Omental fat pad (tissue), 4 donors: ENCODE data around the gene SAMSN1. TPM values are rescaled to one million over a fixed set of nuclear protein-coding genes. Genes with fewer than 3 reads are reported as not detected.

Source experiments
- ATAC-seq: fragments of 150-250 bp; one replicate; pipeline ENCODE4 v1.9.1; 2016; ENCODE audit warnings: mild to moderate bottlenecking, moderate library complexity; ENCODE audit not compliant: low FRiP score
- DNase-seq: peaks from one replicate; pipeline ENCODE4 v3.0.0-alpha.2; 2019; ENCODE audit warnings: low spot score
- total RNA-seq, 4 donors: library from RNA; depleted of rRNA; stranded (reverse); fragments of >200 nt; gene quantifications; one replicate each; pipeline ENCODE4 v1.1.0, GENCODE V29; 2016
- TF ChIP-seq, protein P1 (sequence below), 3 donors: fragments of 450-650 bp; IDR thresholded peaks; one replicate each; pipeline ENCODE4 v1.5.1; 2016 to 2017; ENCODE audit warnings: antibody characterized with exemption in 3 of 3, mild to moderate bottlenecking in 3 of 3, moderate library complexity in 2 of 3

Gene SAMSN1
- total RNA-seq, 4 donors from 2014 or later: 20.0 to 48.4 (median 30.2) TPM

DNA sequence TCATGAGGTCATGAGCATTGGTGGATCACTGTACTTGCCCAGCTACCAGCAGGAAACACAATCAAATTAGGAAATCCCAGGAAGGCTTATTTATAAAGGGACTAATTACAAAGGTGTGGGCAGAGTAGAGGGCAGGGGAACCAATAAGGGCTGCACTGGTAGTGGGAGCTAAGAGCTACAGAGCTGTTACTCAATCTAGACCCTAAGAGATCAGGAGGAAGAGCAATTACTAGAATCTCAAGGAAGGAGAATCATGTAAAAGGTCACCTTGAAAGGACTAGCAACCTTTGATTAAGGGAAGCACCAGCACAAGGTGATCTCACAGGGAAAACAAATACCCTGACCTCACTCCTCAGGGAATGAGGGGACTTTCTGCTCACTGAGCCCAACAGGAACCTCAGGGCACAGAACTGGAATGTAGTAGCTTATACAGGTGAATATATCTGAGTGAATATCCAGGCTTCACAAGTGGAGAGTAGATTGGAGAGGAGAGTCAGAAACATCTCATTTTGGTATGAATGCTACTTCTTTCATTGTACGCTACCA is 66.8 kb downstream of the SAMSN1 start:
- ATAC-seq (no peak), DNase-seq (no peak)
- TF ChIP-seq, protein P1, sequence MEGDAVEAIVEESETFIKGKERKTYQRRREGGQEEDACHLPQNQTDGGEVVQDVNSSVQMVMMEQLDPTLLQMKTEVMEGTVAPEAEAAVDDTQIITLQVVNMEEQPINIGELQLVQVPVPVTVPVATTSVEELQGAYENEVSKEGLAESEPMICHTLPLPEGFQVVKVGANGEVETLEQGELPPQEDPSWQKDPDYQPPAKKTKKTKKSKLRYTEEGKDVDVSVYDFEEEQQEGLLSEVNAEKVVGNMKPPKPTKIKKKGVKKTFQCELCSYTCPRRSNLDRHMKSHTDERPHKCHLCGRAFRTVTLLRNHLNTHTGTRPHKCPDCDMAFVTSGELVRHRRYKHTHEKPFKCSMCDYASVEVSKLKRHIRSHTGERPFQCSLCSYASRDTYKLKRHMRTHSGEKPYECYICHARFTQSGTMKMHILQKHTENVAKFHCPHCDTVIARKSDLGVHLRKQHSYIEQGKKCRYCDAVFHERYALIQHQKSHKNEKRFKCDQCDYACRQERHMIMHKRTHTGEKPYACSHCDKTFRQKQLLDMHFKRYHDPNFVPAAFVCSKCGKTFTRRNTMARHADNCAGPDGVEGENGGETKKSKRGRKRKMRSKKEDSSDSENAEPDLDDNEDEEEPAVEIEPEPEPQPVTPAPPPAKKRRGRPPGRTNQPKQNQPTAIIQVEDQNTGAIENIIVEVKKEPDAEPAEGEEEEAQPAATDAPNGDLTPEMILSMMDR (IDR thresholded peaks at IDR 0.05): no peak

DNA sequence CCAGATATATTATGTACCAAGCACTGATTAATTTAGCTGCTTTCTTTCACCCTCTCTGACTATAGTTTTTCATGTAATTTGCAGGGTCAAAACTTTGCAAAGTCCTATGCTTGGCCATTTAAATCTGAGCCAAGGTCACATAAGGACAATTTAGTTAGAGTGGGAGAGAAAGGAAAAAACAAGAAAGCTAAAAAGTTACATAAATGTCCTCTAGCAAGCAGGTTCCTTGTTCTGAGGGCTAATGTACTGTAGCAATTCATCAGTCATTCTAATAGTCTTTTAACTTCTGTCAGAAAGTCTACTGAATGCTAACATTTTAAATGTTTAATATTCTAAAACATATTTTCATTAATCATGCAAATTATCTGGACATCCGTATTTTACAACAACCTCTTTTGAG is 68.3 kb downstream of the SAMSN1 start:
- ATAC-seq (no peak), DNase-seq (no peak)
- TF ChIP-seq, protein P1 (IDR thresholded peaks at IDR 0.05): no peak

DNA sequence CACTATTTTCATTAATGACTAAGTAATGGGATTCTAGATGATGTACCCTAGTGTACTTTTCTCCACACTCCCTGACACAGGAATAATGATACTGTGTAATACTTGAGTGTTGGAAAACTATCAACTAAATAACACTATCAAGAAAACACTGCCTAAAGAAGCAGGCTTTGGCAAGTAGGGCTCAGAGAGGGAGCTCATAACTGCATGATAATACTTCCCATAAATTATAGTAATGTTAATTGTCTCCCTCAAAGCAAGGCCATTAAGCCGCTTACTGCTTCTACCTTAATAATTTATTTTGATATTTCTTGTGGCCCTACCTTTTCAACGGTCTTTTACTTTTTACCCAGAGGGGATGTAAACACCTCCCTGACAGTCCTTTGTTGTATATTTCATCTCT is 69.0 kb downstream of the SAMSN1 start:
- ATAC-seq: no peak
- no peak for DNase-seq
- TF ChIP-seq, protein P1 (IDR thresholded peaks at IDR 0.05): no peak

DNA sequence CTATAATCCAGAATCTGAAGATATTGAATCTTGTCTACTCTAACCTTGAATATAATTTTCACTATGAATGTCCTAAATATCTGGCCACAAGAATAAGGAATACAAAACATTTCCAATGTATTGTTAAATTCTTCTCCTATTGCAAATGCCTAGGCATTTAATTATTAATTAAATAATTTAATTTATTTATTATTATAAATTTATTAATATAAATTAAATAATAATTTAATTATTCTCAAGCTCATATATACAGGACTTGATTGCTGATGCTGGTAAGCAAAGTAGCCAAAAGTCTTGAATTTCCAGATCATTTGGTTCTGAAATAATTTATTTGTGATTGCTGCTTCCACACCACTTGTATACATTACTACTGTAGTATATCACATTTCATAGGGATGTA is 71.1 kb downstream of the SAMSN1 start:
- no peak for ATAC-seq
- DNase-seq: no peak
- TF ChIP-seq, protein P1 (IDR thresholded peaks at IDR 0.05): no peak

DNA sequence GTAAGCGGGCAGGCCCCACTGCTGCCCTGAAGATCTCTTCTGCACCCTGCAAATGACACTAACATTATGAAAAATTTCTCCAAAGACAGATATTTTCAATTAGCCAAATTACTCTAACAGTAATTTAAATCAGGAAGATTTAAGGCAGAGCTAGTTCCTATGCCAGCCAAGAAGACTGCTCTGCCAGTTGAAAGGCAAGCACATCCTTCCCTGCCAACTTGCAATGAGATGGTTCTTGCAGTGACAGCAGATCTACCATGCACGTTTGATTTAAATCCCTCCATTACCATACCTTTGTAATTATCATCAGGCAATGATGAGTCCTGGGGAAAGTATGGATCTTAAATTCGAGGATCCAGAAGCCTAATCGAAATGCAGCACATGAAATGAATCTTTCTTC is 76.5 kb downstream of the SAMSN1 start:
- TF ChIP-seq, protein P1 (IDR thresholded peaks at IDR 0.05): no peak

DNA sequence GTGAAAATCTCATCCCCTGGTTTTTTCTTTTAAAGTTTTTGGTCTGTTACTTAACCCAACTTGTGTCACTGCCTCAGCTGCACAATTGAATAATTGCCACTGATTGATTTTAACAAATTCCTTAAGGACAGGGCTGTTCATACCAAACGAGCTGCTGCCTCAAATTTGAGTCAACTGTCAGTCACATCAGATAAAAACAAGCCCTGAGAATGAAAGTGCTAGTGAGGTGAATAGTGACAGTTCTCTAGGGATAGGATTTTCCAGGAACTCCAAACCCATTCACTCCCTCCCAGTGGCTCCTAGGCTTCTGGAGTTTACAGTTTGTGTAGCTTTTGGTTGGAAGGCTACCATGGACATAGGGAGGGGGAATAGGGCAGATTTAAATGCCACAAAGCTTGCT is 79.4 kb downstream of the SAMSN1 start:
- ATAC-seq: no peak
- TF ChIP-seq, protein P1 (IDR thresholded peaks at IDR 0.05): no peak
- no peak for DNase-seq

More for the DNA sequence above, 76.5 kb downstream of the SAMSN1 start:
- ATAC-seq: no peak
- DNase-seq: no peak

DNA sequence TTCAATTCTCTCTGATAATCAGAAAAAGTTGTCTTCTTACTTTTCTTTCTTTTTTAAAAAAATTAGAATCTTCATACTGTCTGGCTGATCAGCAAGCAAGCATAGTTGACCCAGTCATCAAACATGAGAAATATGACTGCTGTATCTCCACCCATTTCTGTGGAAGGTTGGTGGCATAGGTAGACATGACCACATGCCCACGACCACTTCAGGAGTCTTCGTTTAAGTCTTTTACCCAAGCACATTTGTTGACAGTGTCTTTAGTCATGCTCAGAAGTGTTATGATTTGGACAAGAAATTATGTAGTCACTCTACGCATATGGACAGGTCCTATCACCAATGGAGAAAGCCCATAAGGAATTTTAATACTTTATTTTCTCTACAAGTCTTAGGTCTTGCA is 88.4 kb downstream of the SAMSN1 start:
- no peak for ATAC-seq

More for the DNA sequence above, 88.4 kb downstream of the SAMSN1 start:
- no peak for DNase-seq
- TF ChIP-seq, protein P1 (IDR thresholded peaks at IDR 0.05): no peak
